K562 (cell line): Measurements from ENCODE around the gene METTL24. TPM values are rescaled to one million over a fixed set of nuclear protein-coding genes. Genes with fewer than 3 reads are reported as not detected.

ENCODE experiments used
- ATAC-seq: fragments of 200-7000 bp; cut with Tn5 transposase; 3 replicates; pipeline ENCODE4 v1.9.1; 2020; ENCODE audit warnings: moderate library complexity
- BruUV-seq: library from RNA; stranded (reverse); fragments of 400-500 nt; replicated peaks from 2 replicates; lab custom pipeline; 2021; lab: Mats Ljungman, UMichigan
- CTCF ChIA-PET: fragments of 300-600 bp; formaldehyde crosslinking; extraction: SDS; loops from one replicate; lab custom pipeline; 2021; ENCODE audit warnings: low intra/inter-chr PET ratio; lab: Yijun Ruan, JAX
- POLR2A ChIA-PET: fragments of 300-600, 350-650 bp; sonication (Branson Sonifier 250); formaldehyde crosslinking; extraction: SDS; loops from one replicate; lab custom pipeline; 2021; ENCODE audit warnings: antibody characterized with exemption, inconsistent platforms; lab: Yijun Ruan, JAX
- DNase-seq, 4 experiments: peaks; one replicate each; pipeline versions ENCODE4 v3.0.0 to v3.0.0-alpha.2; 2011 to 2018; ENCODE audit warnings: low spot score in 3 of 4, mixed read lengths in 3 of 4; ENCODE audit errors: extremely low read depth in 1 of 4
- FAIRE-seq: peaks from 2 replicates; lab custom pipeline; 2011; peaks lifted over from hg19 to GRCh38; lab: Jason Lieb, UNC
- H2AFZ ChIP-seq: 2 replicates; pipeline ENCODE4 v1.6.0; 2011; ENCODE audit warnings: low read depth, low read length, control low read depth, inconsistent platforms
- H3K27ac ChIP-seq: fragments of 200-600 bp; 3 replicates; pipeline ENCODE4 v1.8.0; 2011; ENCODE audit warnings: low read depth, mild to moderate bottlenecking, control low read depth, inconsistent platforms, low read length, moderate library complexity, mixed read lengths; ENCODE audit errors: extremely low read depth
- H3K27me3 ChIP-seq, 2 experiments: fragments of 300-600 bp in 1 of 2; 2 replicates in 1 of 2; 3 replicates in 1 of 2; pipeline versions ENCODE4 v1.6.0 to v1.8.0; 2011; ENCODE audit warnings: inconsistent platforms in 2 of 2, low read length in 2 of 2, mild to moderate bottlenecking in 1 of 2, mixed read lengths in 1 of 2, moderate library complexity in 1 of 2; ENCODE audit not compliant: control insufficient read depth in 2 of 2, insufficient read depth in 2 of 2
- H3K36me3 ChIP-seq: fragments of 300-600 bp; 3 replicates; pipeline ENCODE4 v1.8.0; 2011; ENCODE audit warnings: mild to moderate bottlenecking, low read length, inconsistent platforms; ENCODE audit not compliant: control insufficient read depth, insufficient read depth
- H3K4me1 ChIP-seq, 2 experiments: fragments of 200-600 bp in 1 of 2; replicated peaks in 1 of 2; 2 replicates in 1 of 2; 3 replicates in 1 of 2; pipeline versions ENCODE4 v1.5.1 to v1.8.0; 2011; ENCODE audit warnings: inconsistent platforms in 2 of 2, low read length in 2 of 2, mild to moderate bottlenecking in 1 of 2, mixed read lengths in 1 of 2, moderate library complexity in 1 of 2; ENCODE audit not compliant: control insufficient read depth in 2 of 2, insufficient read depth in 2 of 2
- H3K4me2 ChIP-seq: 2 replicates; pipeline ENCODE4 v1.6.1; 2011; ENCODE audit warnings: low read length, control low read depth, inconsistent platforms, mixed read lengths; ENCODE audit not compliant: insufficient read depth
- H3K4me3 ChIP-seq: fragments of 200-600 bp; sonication (generic), shearing (Covaris generic); 2 replicates; pipeline ENCODE4 v1.5.1; 2016; ENCODE audit warnings: control low read depth, inconsistent platforms
- H3K79me2 ChIP-seq: fragments of 200-600 bp; 3 replicates; pipeline ENCODE4 v1.8.0; 2011; ENCODE audit warnings: low read length, inconsistent platforms; ENCODE audit not compliant: control insufficient read depth, insufficient read depth
- H3K9ac ChIP-seq, 2 experiments: 2 replicates each; pipeline versions ENCODE4 v1.6.0 to v1.6.1; 2011; ENCODE audit warnings: low read depth in 2 of 2, low read length in 2 of 2, control low read depth in 1 of 2, inconsistent platforms in 1 of 2, mild to moderate bottlenecking in 1 of 2, mixed read lengths in 1 of 2; ENCODE audit not compliant: insufficient read depth in 1 of 2
- H3K9me1 ChIP-seq: one replicate; pipeline ENCODE4 v1.6.0; 2011; ENCODE audit warnings: inconsistent platforms, mild to moderate bottlenecking, low read length, moderate library complexity; ENCODE audit not compliant: control insufficient read depth, insufficient read depth
- H3K9me3 ChIP-seq: replicated peaks from 2 replicates; pipeline ENCODE4 v1.5.1; 2011; ENCODE audit warnings: low read depth, low read length, inconsistent platforms; ENCODE audit not compliant: control insufficient read depth, insufficient read depth
- H4K20me1 ChIP-seq: replicated peaks from 2 replicates; pipeline ENCODE4 v1.6.1; 2011; ENCODE audit warnings: low read length, inconsistent platforms, mixed read lengths; ENCODE audit not compliant: control insufficient read depth, insufficient read depth
- CBX1 ChIP-seq: sonication (generic); IDR thresholded peaks from 2 replicates; pipeline ENCODE4 v1.6.1; 2016; ENCODE audit warnings: antibody characterized with exemption, low read depth, mild to moderate bottlenecking
- POLR3G ChIP-seq: IDR thresholded peaks from 2 replicates; pipeline ENCODE4 v1.6.1; 2011; ENCODE audit not compliant: insufficient read length, insufficient replicate concordance; ENCODE audit errors: extremely low read depth
- WGBS: fragments of 100-300 bp; shearing (Covaris generic); methylation state at CpG from one replicate; pipeline ENCODE4 v1.1.6; 2016; ENCODE audit warnings: low coverage, mixed read lengths; ENCODE audit not compliant: insufficient coverage; ENCODE audit errors: missing lambda C conversion rate; 5-methylcytosine and 5-hydroxymethylcytosine counted together
- in situ Hi-C: fragments of 300-500 bp; cut with MboI; formaldehyde crosslinking; loops from 4 replicates; pipeline ENCODE4 v1.15.0; 2018; ENCODE audit warnings: inconsistent platforms, mixed read lengths
- intact Hi-C: fragments of 100-400 bp; cut with micrococcal nuclease; formaldehyde crosslinking; loops from 2 replicates; pipeline ENCODE4 v1.14.2; 2022
- polyA plus RNA-seq, 8 experiments: library from polyadenylated mRNA; depleted of rRNA in 4 of 8; stranded (reverse) in 5 of 8; unstranded in 3 of 8; fragments of >200 nt; fragmentation: Nextera tagmentation in 2 of 8; fragmentation: Illumina TruSeq in 1 of 8; extraction: Ambion mirVana in 2 of 8; extraction: Trizol in 1 of 8; gene quantifications; 2 replicates each; pipeline versions ENCODE4 v1.2.1 to v1.2.3, GENCODE V29; 2011 to 2014; ENCODE audit warnings: inconsistent platforms in 1 of 8, missing spikeins in 1 of 8
- total RNA-seq, 7 experiments: library from RNA; depleted of rRNA in 6 of 7; stranded (reverse); fragments of >200 nt in 6 of 7; fragmentation: Illumina TruSeq in 2 of 7; extraction: Trizol in 2 of 7; gene quantifications; 2 replicates each; pipeline versions ENCODE4 v1.2.1 to v1.2.3, GENCODE V29; 2011 to 2021; ENCODE audit warnings: low replicate concordance in 1 of 7
- TF ChIP-seq, protein P1 (sequence below): IDR thresholded peaks from 3 replicates; pipeline ENCODE4 v1.6.1; 2011; ENCODE audit warnings: borderline replicate concordance, mild to moderate bottlenecking, moderate library complexity; ENCODE audit not compliant: insufficient read length; ENCODE audit errors: extremely low read depth

METTL24 gene
- total and polyA plus RNA-seq, 9 of the 15 experiments (the other 6 are each of a cell fraction or from before 2014, with no cell fraction given): not detected

DNA sequence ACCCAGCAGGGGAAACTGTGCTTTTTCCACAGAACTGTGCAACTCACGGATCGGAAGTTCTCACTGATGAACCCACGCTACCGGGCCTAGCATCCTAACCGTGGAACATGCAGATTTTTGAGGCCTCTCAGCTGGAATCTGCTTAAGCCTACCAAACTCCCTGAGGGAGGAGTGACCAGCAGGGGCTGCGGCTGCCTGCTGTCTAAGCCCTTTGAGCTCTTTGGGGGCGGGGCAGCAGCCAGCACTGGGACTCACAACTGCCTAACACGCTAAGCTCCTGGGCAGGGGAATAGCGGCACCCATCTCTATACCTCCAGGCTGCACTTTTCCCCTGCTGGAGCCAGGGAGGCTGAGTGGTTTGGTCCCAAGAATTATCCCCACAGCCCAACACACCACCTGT lies 20.4 kb upstream of the METTL24 start:
- H3K27ac ChIP-seq: no peak overlapping the region
- in situ Hi-C loops: loop anchor here (25.0 kb wide), 1 partner anchor 841 kb away; no protein-coding TSS in a partner anchor
- TF ChIP-seq POLR3G (no peak), CBX1 (no peak)
- TF ChIP-seq, protein P1, sequence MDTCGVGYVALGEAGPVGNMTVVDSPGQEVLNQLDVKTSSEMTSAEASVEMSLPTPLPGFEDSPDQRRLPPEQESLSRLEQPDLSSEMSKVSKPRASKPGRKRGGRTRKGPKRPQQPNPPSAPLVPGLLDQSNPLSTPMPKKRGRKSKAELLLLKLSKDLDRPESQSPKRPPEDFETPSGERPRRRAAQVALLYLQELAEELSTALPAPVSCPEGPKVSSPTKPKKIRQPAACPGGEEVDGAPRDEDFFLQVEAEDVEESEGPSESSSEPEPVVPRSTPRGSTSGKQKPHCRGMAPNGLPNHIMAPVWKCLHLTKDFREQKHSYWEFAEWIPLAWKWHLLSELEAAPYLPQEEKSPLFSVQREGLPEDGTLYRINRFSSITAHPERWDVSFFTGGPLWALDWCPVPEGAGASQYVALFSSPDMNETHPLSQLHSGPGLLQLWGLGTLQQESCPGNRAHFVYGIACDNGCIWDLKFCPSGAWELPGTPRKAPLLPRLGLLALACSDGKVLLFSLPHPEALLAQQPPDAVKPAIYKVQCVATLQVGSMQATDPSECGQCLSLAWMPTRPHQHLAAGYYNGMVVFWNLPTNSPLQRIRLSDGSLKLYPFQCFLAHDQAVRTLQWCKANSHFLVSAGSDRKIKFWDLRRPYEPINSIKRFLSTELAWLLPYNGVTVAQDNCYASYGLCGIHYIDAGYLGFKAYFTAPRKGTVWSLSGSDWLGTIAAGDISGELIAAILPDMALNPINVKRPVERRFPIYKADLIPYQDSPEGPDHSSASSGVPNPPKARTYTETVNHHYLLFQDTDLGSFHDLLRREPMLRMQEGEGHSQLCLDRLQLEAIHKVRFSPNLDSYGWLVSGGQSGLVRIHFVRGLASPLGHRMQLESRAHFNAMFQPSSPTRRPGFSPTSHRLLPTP: no peak
- DNase-seq (no peak), FAIRE-seq (no peak), ATAC-seq (no peak)
- no peaks in the 10 kb centered on the region; a peak in 3 of 5 replicates for H3K27me3 ChIP-seq
- BruUV-seq: no TSS peak
- no peaks in the 10 kb centered on the region for H3K79me2 ChIP-seq
- ChIA-PET POLR2A (no interaction called here), CTCF (interaction anchor here (1.2 kb wide), 1 partner anchor 12 kb away, joined by 3 read pairs; no protein-coding TSS in a partner anchor)
- H3K9ac ChIP-seq: no peak overlapping the region
- H2AFZ ChIP-seq: no peak overlapping the region
- no peak overlapping the region for H3K4me3 ChIP-seq
- no peaks in the 10 kb centered on the region for H3K36me3 ChIP-seq
- H3K4me1 ChIP-seq: no peaks in the 10 kb centered on the region
- WGBS: 1% methylated on average over 8 of the region's 9 CpGs
- H3K9me1 ChIP-seq: no peaks in the 10 kb centered on the region
- no peaks in the 10 kb centered on the region for H4K20me1 ChIP-seq
- H3K4me2 ChIP-seq: no peak overlapping the region
- no peaks in the 10 kb centered on the region for H3K9me3 ChIP-seq
- intact Hi-C loops: no loop called here
